ENCODE data around the gene ABL2.
"Not testable (repeated sequence)": the region's sequence is repeated elsewhere in the genome, so short reads cannot be mapped to it uniquely, and the experiment has no call there.

The ABL2 gene

DNA sequence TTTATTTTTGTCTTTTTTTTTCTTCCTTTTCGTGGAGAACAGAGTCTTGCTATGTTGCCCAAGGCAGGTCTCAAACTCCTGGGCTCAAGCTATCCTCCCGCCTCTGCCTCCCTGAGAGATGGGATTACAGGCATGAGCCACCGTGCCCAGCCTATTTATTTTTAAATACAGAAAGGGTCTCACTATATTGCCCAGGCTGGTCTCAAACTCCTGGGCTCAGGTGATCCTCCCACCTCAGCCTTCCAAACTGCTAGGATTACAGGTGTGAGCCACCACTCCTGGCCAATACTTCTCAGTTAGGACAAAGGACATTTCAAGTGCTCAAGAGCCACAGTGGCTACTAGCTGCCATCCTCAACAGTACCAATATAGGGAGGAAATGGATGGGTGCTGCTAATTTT lies 16.2 kb downstream of the ABL2 start:
- not testable (repeated sequence) for DNase-seq (ENCODE audit: low read depth)

- no peak for DNase-seq (ENCODE audit: low read depth)
Measured at GRCh38 chr1:179208681-179209477, 20.6 kb downstream of the ABL2 start.

DNA sequence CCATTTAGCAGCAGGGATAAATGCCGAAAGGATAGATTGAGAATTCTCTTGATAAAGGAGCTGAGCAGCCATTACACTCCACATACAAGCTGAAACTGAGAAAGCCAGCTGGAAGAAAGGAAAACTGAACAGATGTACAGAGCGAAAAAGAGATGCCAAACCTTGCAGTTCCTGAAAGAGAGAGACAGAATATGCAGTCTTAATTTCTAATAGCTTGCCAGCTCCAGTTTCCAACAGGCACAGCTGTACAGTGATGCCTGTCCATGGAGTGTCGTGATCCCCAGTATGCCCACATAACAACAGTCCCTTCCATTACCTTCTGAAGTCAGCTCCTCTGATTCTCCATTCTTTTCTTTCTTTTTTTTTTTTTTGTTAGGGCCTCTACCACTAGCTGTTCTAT lies 22.7 kb downstream of the ABL2 start:
- DNase-seq (ENCODE audit: low read depth), result no peak

DNA sequence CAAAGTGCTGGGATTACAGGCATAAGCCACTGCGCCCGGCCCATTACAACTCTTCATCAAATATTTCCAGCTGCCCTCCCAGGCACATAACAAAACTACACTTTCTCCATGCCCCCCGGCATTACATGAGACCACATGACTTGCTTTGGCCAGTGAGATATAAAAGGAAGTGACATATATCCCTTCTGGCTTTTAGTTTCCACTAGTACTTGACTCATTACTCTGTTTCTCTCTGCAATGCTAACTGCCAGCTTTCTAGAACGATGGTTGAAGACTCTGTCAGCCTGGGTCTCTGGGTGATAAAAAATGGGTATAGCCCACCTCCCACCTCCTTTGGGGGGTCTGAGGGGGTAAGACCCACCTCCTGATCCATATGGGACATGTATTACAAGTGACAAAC lies 24.2 kb downstream of the ABL2 start:
- no peak for DNase-seq (ENCODE audit: low read depth)

DNA sequence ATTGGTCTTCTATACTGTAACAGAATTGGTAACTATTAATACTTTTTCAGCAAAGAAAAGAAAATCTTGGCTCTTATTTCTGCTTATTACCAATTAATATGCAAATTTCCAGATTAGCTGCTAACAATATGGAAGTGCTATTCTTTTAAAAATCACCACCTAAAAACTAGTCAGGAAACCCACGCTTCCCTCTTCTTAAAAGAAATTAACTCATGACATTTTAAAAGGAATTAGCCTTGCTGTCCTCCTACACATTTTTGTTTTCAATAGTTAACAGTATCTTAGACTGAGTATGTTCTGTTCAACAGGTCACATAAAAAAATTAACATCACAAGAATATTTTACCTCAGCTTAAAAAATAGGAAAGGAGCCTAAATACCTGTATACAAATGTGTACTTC lies 27.3 kb downstream of the ABL2 start:
- no peak for DNase-seq (ENCODE audit: low read depth)

DNA sequence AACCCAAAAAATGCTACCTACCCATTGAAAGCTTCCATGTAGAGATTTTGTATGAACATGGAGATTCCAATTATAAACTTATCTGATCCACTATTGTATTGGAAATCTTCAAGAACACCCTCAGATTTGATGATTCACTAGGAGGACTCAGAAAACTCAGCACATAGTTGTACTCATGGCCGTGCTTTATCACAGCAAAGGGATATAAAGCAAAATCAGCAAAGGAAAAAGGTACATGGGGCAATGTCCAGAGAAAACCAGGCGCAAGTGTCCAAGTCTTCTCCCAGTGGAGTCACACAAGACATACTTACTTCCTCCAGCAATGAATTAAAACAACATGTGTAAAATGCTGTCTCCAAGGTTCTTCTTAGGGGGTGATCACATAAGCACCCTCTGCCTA lies 28.9 kb downstream of the ABL2 start:
- no peak for DNase-seq (ENCODE audit: low read depth)

- DNase-seq (ENCODE audit: low read depth), result no peak
Measured at GRCh38 chr1:179197690-179198297, 31.7 kb downstream of the ABL2 start.

DNA sequence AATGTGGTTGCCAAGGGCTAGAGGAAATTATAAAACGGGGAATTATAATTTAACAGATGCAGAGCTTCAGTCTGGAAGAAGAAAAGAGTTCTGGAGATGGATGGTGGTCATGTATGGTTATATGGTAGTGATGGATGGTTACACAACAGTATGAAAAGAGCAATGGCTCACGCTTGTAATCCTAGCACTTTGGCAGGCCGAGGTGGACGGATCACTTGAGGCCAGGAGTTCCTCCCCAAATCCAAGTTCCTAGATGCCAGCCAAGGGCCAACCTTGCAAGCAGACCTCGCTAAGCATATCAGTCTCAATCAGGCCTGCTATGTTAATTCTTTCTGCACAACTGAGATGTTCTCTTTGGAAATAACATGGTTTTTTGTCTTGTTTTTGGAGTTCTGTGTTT lies 33.6 kb downstream of the ABL2 start:
- not testable (repeated sequence) for DNase-seq (ENCODE audit: low read depth)

DNA sequence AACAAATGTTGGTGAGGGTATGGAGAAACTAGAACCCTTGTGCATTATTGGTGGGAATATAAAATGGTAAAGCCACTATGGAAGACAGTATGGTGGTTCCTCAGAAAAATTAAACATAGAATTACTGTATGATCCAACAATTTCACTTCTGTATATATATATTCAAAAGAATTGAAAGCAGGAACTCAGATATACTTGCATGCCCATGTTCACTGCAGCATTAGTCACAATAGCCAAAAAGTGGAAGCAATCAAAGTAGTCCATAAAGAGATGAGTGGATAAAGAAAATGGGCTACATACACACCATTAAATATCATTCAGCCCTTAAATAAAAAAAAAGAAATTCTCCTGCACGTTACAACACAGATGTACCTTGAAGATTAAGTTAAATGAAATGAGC lies 34.1 kb downstream of the ABL2 start:
- no peak for DNase-seq (ENCODE audit: low read depth)

- no peak for DNase-seq (ENCODE audit: low read depth)
Measured at GRCh38 chr1:179194068-179194537, 35.4 kb downstream of the ABL2 start.

GRCh38 chr1:179190861-179191260 lies 38.6 kb downstream of the ABL2 start:
- DNase-seq (ENCODE audit: low read depth), result no peak

DNA sequence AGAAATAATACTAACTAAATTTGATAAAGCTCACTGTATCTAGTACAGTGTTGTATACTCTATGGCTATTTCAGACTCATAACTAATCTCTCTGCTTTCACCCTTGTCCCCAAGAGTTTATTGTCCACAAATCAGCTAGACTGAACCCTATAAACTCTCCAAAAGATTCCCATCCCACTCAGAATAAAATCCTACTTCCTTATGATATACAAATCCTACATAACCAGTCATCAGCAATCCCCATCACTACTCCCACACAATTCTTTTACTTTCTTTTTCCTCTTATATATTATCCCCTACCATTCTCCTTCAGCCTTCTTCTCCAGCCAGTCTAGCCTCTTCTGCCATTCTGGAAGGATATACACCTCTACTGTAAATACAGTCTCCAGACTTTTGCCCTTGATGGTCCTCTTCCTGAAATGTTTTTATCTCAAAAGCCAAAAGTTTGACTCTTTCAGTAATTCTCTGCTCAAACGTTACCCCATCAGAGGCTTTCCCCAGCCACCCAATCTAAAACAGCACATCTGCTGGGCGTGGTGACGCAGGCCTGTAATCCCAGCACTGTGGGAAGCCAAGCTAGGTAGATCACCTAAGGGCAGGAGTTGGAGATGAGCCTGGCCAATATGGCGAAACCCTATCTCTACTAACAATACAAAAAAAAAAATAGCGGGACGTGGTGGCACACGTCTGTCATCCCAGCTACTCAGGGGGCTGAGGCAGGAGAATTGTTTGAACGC lies 41.6 kb downstream of the ABL2 start:
- no peak for DNase-seq (ENCODE audit: low read depth)

GRCh38 chr1:179187043-179187442 lies 42.4 kb downstream of the ABL2 start:
- no peak for DNase-seq (ENCODE audit: low read depth)

DNA sequence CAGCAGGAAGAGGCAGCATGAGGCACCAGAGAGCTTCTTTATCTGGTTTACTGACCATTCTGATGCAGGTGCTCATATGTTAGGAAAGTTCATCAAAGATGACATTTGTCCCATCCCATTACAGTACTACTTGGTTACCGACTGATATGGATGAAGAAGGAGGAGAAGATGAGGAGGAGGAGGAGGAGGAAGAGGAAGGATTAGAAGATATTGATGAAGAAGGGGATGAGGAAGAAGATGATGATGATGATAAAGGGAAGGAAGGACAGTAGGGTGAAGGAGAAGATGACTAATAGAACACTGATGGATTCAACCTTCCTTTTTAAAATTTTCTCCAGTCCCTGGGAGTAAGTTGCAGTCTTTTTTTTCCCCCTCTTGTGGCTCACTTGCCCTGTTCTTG lies 45.1 kb downstream of the ABL2 start:
- DNase-seq (ENCODE audit: low read depth), result no peak

GRCh38 chr1:179183857-179184256 lies 45.6 kb downstream of the ABL2 start:
- no peak for DNase-seq (ENCODE audit: low read depth)

- no peak for DNase-seq (ENCODE audit: low read depth)
Measured at GRCh38 chr1:179178950-179179349, 50.5 kb downstream of the ABL2 start.

DNA sequence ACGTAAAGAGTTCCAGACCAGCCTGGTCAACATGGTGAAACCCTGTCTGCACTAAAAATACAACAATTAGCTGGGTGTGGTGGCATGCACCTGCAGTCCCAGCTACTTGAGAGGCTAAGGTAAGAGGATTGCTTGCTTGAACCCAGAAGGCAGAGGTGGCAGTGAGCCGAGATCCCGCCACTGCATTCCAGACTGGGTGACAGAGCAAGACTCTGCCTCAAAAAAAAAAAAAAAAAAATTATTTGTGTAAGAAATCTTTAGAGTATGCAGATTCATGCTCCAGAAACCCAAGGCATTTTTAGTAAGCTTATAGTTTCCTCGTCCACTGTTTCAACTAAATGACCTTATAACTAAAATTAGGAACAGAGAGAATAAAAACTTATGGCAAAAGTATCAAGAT lies 51.3 kb downstream of the ABL2 start:
- no peak for DNase-seq (ENCODE audit: low read depth)

DNA sequence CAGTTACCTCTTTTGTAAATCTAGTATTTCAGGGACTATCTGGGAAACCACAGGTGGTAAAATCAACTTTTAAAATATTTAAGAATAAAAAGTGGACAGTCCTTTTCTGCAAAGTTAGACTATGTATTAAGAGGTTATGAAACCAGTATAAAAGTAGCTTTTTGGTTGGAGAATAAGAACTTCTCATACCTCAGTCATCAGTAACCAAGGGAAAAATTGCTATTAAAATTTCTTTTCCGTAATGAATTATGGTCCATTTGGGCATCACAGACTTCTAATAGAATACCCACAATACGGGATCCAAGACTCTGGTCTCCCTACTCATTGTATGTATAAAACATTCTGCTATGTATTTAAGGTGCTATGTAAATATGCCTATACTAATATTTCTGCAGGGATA lies 51.9 kb downstream of the ABL2 start:
- no peak for DNase-seq (ENCODE audit: low read depth)

GRCh38 chr1:179177182-179177581 lies 52.3 kb downstream of the ABL2 start:
- DNase-seq (ENCODE audit: low read depth), result no peak

DNA sequence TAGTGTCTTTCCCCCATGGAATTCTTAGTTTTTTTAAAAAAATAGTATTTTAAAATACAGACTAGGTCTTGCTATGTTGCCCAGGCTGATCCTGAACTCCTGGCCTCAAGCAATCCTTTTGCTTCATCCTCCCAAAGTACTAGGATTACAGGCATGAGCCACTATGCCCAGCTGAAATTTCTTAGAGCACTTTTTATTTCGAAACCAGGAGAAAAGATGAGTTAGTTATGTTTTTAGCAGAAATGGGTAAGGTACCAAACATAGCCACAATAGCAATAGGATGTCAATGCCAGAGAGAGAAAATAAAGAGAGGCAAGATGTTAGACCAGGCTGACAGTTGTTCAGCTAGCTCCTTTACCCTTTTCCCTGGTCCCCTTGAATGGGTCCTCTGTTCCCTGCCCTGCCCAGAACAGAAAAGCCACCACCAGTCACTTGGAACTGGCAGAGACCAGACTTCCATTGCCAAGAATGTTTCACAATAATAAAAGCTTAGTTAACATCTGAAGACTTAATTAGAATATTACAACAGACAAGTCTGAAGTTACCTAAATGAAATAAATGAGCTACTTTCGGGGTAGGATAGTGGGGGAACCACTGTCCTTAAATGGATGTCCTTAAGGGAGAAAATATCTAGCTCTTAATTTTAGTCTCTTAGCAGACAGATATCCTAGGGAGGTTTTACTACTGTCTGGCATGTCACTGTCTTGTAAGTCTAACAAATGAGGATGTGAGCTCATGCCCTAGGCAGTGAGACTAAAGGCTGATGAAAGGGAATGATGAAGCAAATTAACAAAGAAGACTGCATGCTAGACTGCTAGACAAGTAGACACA lies 54.3 kb downstream of the ABL2 start:
- no peak for DNase-seq (ENCODE audit: low read depth)

- not testable (repeated sequence) for DNase-seq (ENCODE audit: low read depth)
Measured at GRCh38 chr1:179170468-179170770, 59.1 kb downstream of the ABL2 start.

Measured in stimulated activated CD4-positive, alpha-beta T cell treated with anti-CD3 and anti-CD28 coated beads, Interleukin-2, amount 100 ng/mL, for 4 hours (primary cell).